CD4-positive, alpha-beta T cell treated with Interleukin-4 for 1 hour (primary cell): ENCODE data around the gene ABCA13.

ENCODE experiments used
- DNase-seq, 2 donors: peaks; one replicate each; pipeline ENCODE4 v3.0.0-alpha.2; 2020 to 2022

The ABCA13 gene

GRCh38 chr7:48438206-48438605 lies 266.9 kb downstream of the ABCA13 start:
- DNase-seq = no peak

- DNase-seq = no peak
Measured at GRCh38 chr7:48441848-48442492, 270.7 kb downstream of the ABCA13 start.

GRCh38 chr7:48443051-48443450 lies 271.8 kb downstream of the ABCA13 start:
- DNase-seq = no peak

GRCh38 chr7:48446721-48447120 lies 275.5 kb downstream of the ABCA13 start:
- no peak for DNase-seq

GRCh38 chr7:48452218-48452617 lies 281.0 kb downstream of the ABCA13 start:
- DNase-seq = no peak

- no peak for DNase-seq
Measured at GRCh38 chr7:48454750-48455192, 283.5 kb downstream of the ABCA13 start.

GRCh38 chr7:48455363-48455762 lies 284.1 kb downstream of the ABCA13 start:
- no peak for DNase-seq

- no peak for DNase-seq
Measured at GRCh38 chr7:48458701-48459524, 287.7 kb downstream of the ABCA13 start.

GRCh38 chr7:48466713-48467112 lies 295.5 kb downstream of the ABCA13 start:
- DNase-seq = no peak

GRCh38 chr7:48471196-48471595 lies 299.9 kb downstream of the ABCA13 start:
- DNase-seq = no peak

GRCh38 chr7:48472640-48473039 lies 301.4 kb downstream of the ABCA13 start:
- DNase-seq = no peak

GRCh38 chr7:48473205-48473865 lies 302.1 kb downstream of the ABCA13 start:
- DNase-seq = no peak

GRCh38 chr7:48481235-48481634 lies 310.0 kb downstream of the ABCA13 start:
- no peak for DNase-seq

- DNase-seq = no peak
Measured at GRCh38 chr7:48497521-48497920, 326.3 kb downstream of the ABCA13 start.

- no peak for DNase-seq
Measured at GRCh38 chr7:48502021-48502420, 330.8 kb downstream of the ABCA13 start.

GRCh38 chr7:48505051-48505450 lies 333.8 kb downstream of the ABCA13 start:
- no peak for DNase-seq

GRCh38 chr7:48505466-48505865 lies 334.2 kb downstream of the ABCA13 start:
- no peak for DNase-seq

- no peak for DNase-seq
Measured at GRCh38 chr7:48506569-48506968, 335.3 kb downstream of the ABCA13 start.

GRCh38 chr7:48511080-48511479 lies 339.8 kb downstream of the ABCA13 start:
- DNase-seq = no peak

- no peak for DNase-seq
Measured at GRCh38 chr7:48512892-48513291, 341.6 kb downstream of the ABCA13 start.

GRCh38 chr7:48515171-48515570 lies 343.9 kb downstream of the ABCA13 start:
- DNase-seq = no peak

GRCh38 chr7:48518092-48518491 lies 346.8 kb downstream of the ABCA13 start:
- DNase-seq = no peak

- no peak for DNase-seq
Measured at GRCh38 chr7:48522692-48523091, 351.4 kb downstream of the ABCA13 start.
